K562 (cell line): Measurements from ENCODE around the gene GSKIP.

Source experiments
- DACH1 ChIP-seq: fragments of 450-650 bp; IDR thresholded peaks from 2 replicates; pipeline ENCODE4 v1.6.1; 2018; ENCODE audit not compliant: partially characterized antibody
- HNRNPK ChIP-seq: fragments of 200-400 bp; formaldehyde crosslinking; IDR thresholded peaks from one replicate; pipeline ENCODE4 v1.6.1; 2018; ENCODE audit warnings: mild to moderate bottlenecking, low read depth, low read length; ENCODE audit not compliant: poor library complexity, severe bottlenecking
- NFYB ChIP-seq: IDR thresholded peaks from 2 replicates; pipeline ENCODE4 v1.6.1; 2011; ENCODE audit warnings: mild to moderate bottlenecking, moderate library complexity; ENCODE audit not compliant: insufficient read length; ENCODE audit errors: extremely low read depth
- POLR2AphosphoS5 ChIP-seq: IDR thresholded peaks from 2 replicates; pipeline ENCODE4 v1.6.1; 2011; ENCODE audit warnings: mild to moderate bottlenecking, low read depth, low read length, moderate library complexity; ENCODE audit not compliant: control insufficient read depth, insufficient read depth
- POLR2B ChIP-seq: fragments of 450-650 bp; IDR thresholded peaks from 2 replicates; pipeline ENCODE4 v1.6.1; 2018; ENCODE audit warnings: low read depth; ENCODE audit not compliant: partially characterized antibody
- PRMT5 ChIP-seq: sonication (generic); formaldehyde crosslinking; IDR thresholded peaks from 2 replicates; pipeline ENCODE4 v1.5.0; 2020; ENCODE audit warnings: missing genetic modification reagents
- RAD21 ChIP-seq, 2 experiments: fragments of 250-450 bp in 1 of 2; fragments of 450-650 bp in 1 of 2; sonication (Bioruptor Pico) in 1 of 2; formaldehyde crosslinking in 1 of 2; IDR thresholded peaks in 1 of 2; conservative IDR thresholded peaks in 1 of 2; 2 replicates each; pipeline versions ENCODE4 v1.4.0 to v1.8.0; 2020 to 2022; ENCODE audit warnings: mild to moderate bottlenecking in 2 of 2, moderate library complexity in 1 of 2
- XRCC4 ChIP-seq: IDR thresholded peaks from one replicate; pipeline ENCODE4 v1.6.1; 2011; ENCODE audit not compliant: insufficient read depth, insufficient read length; ENCODE audit errors: extremely low read depth
- ZNF740 ChIP-seq, 3 experiments: fragments of 200-800 bp in 1 of 3; sonication (Bioruptor generic) in 1 of 3; sonication (generic) in 1 of 3; formaldehyde crosslinking in 1 of 3; IDR thresholded peaks; 2 replicates each; pipeline versions ENCODE4 v1.6.1 to v1.8.0; 2016 to 2022; ENCODE audit warnings: mild to moderate bottlenecking in 2 of 3, missing compliant biosample characterization in 2 of 3, missing genetic modification characterization in 2 of 3, missing genetic modification reagents in 1 of 3

GRCh38 chr14:96410119-96410518 lies 46.8 kb downstream of the GSKIP start:
- TF ChIP-seq DACH1, result no peak
- no peak for TF ChIP-seq POLR2B
- TF ChIP-seq RAD21 (CRISPR knock-in tag; conservative IDR thresholded peaks at IDR 0.05 in 1 of 2, IDR thresholded peaks at IDR 0.05 in 1 of 2), result no peak
- no peak for TF ChIP-seq POLR2AphosphoS5
- no peak for TF ChIP-seq ZNF740 (CRISPR knock-in tag; IDR thresholded peaks at IDR 0.05)
- no peak for TF ChIP-seq ZNF740 (tag; IDR thresholded peaks at IDR 0.05)
- TF ChIP-seq PRMT5 (CRISPR knock-in tag), result no peak
- no peak for TF ChIP-seq HNRNPK
- no peak for TF ChIP-seq XRCC4
- TF ChIP-seq NFYB, result no peak
